ENCODE measurements around the gene SIM1.

GRCh38 chr6:100417036-100417435 is 47.7 kb downstream of the SIM1 start:
- no peak for TF ChIP-seq CTCF (conservative IDR thresholded peaks at IDR 0.05; ENCODE audit: low read length)
- TF ChIP-seq EZH2phosphoT487 (IDR thresholded peaks at IDR 0.05; ENCODE audit: borderline replicate concordance) = no peak
